GM06990 (cell line): Measurements from ENCODE around the gene ESYT2.

Experiments used
- DNase-seq: peaks from one replicate; pipeline ENCODE4 v3.0.0-alpha.2; 2011; ENCODE audit not compliant: insufficient read length; ENCODE audit errors: extremely low read depth
- H3K27me3 ChIP-seq: replicated peaks from 2 replicates; pipeline ENCODE4 v1.6.0; 2011; ENCODE audit warnings: low read length; ENCODE audit not compliant: control insufficient read depth, insufficient read depth
- H3K36me3 ChIP-seq: 2 replicates; pipeline ENCODE4 v1.5.1; 2011; ENCODE audit warnings: low read length; ENCODE audit not compliant: control insufficient read depth, insufficient read depth
- H3K4me3 ChIP-seq: replicated peaks from 2 replicates; pipeline ENCODE4 v1.5.1; 2011; ENCODE audit warnings: low read depth, mild to moderate bottlenecking, control low read depth, low read length
- TF ChIP-seq, protein P1 (sequence below): IDR thresholded peaks from 2 replicates; pipeline ENCODE4 v1.5.1; 2011; ENCODE audit warnings: low read length, control low read depth, mild to moderate bottlenecking, inconsistent platforms; ENCODE audit not compliant: insufficient read depth, poor library complexity, severe bottlenecking

ESYT2 gene

DNA sequence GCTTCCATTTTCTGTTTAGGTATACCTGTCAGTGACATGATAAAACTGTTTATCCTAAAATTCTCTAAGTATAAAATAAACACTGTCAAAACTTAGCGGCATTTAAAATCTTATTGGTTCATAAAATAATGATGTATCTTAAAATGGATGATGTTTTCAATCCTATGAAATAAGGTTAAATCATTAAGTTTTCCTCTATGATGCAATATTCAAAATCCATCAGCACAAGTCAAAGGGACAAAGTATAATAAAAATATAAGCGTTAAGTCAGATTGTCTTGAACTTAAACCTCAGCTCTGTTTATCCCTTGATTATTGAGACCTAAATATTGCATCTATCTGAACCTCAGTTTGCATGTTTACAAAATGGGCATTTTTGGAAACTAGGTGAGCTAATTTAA is 78.1 kb downstream of the ESYT2 start:
- Histone ChIP-seq H3K4me3 (no peak overlapping the region), H3K36me3 (no peaks in the 10 kb centered on the region; the same call in none of the 2 replicates), H3K27me3 (no peaks in the 10 kb centered on the region)
- no peak for DNase-seq
- TF ChIP-seq, protein P1, sequence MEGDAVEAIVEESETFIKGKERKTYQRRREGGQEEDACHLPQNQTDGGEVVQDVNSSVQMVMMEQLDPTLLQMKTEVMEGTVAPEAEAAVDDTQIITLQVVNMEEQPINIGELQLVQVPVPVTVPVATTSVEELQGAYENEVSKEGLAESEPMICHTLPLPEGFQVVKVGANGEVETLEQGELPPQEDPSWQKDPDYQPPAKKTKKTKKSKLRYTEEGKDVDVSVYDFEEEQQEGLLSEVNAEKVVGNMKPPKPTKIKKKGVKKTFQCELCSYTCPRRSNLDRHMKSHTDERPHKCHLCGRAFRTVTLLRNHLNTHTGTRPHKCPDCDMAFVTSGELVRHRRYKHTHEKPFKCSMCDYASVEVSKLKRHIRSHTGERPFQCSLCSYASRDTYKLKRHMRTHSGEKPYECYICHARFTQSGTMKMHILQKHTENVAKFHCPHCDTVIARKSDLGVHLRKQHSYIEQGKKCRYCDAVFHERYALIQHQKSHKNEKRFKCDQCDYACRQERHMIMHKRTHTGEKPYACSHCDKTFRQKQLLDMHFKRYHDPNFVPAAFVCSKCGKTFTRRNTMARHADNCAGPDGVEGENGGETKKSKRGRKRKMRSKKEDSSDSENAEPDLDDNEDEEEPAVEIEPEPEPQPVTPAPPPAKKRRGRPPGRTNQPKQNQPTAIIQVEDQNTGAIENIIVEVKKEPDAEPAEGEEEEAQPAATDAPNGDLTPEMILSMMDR, result no peak

DNA sequence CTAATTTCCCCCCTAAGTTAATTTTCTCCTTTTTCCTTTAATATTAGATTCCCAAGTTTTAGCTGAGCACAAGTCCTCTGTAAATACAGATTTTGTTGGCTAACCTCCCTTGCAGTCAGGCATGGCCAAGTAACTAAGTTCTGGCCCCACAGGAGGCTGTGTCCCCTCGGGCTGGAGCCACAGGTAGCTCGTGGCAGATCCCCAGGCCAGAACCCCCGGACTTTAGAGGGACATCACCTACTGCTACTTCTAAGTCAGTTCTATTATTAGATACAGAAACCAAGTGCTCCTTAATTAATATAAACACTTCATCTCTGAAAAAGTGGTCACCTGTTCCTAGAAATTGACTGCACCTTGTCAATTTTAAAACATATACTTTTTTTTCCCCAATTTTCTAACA is 78.6 kb downstream of the ESYT2 start:
- H3K36me3 ChIP-seq, result peaks cover 1% of the 10 kb centered on the region
- TF ChIP-seq, protein P1, result no peak
- H3K27me3 ChIP-seq, result no peaks in the 10 kb centered on the region
- H3K4me3 ChIP-seq, result no peak overlapping the region
- DNase-seq, result no peak

DNA sequence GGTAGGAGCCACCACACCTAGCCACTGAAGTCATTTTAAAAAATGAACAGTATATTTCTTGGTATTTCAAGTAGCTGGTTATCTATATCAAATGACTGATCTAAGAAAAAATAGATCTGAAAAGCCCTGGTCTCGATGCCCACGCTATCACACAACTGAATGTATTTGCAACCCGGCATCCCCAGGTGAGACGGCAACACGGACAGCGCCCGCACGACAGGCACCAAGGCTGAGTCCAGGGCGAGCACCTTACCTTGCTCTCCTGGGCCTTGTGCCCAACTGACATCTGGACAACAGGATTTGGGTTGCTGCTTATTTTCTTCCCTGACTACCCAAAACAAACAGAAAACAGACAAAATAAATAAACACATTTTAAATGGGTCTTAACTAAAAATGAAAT is 79.9 kb downstream of the ESYT2 start:
- DNase-seq, result no peak
- no peaks in the 10 kb centered on the region for H3K27me3 ChIP-seq
- TF ChIP-seq, protein P1, result no peak
- H3K4me3 ChIP-seq, result no peak overlapping the region
- peaks cover 1% of the 10 kb centered on the region; the same call in 1 of the 2 replicates for H3K36me3 ChIP-seq

DNA sequence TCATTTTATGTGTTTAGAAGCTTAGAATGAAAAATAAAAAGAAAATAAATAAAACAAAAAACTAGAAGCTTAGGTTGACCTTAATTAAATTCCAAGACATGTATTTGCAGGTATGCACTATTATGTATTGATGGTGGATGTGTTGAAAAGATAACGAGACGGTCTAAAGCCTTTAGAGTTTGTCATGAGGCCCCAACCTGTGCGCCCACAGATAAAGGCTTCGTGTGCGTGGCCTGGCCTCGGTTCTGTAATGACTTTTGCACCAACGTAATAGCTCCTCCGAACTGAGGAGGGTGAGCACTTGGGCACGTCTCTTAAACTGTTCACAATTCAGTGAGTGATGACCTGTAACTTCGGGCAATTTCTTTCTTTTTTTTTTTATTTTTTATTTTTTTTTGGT is 81.0 kb downstream of the ESYT2 start:
- DNase-seq, result no peak

DNA sequence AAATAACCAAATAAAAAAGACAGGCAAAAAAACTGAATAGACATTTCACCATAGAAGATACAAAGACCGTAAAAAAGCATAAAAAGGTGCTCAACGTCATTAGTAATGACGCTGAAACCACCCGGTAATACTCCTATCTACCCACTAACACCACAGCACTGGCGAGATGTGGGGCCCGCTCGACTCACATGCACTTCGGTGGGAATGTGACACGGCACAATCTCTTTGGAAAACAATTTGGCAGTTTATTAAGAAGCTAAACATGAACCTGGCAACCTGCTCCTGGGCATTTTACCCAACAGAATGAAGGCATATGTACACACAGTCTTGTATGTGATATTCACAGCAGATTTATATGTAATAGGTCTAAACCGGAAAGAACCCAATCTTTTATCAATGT is 81.9 kb downstream of the ESYT2 start:
- H3K36me3 ChIP-seq, result peaks cover 3% of the 10 kb centered on the region
- H3K4me3 ChIP-seq, result no peak overlapping the region
- TF ChIP-seq, protein P1, result no peak
- no peak for DNase-seq
- H3K27me3 ChIP-seq, result no peaks in the 10 kb centered on the region

More for the DNA sequence above, 81.0 kb downstream of the ESYT2 start:
- TF ChIP-seq, protein P1, result no peak
- no peak overlapping the region for H3K4me3 ChIP-seq
- H3K36me3 ChIP-seq, result peaks cover 1% of the 10 kb centered on the region; the same call in 1 of the 2 replicates
- no peaks in the 10 kb centered on the region for H3K27me3 ChIP-seq

DNA sequence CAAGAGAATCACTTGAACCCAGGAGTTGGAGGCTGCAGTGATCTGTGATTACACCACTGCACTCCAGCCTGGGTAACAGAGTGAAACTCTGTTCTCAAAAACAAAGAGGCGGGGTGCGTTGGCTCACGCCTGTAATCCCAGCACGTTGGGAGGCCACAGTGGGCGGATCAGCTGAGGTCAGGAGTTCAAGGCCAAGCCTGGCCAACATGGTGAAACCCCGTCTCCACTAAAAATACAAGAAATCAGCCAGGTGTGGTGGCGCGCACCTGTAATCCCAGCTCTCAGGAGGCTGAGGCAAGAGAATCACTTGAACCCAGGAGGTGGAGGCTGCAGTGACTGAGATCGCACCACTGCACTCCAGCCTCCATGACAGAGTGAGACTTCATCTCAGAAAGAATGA is 82.4 kb downstream of the ESYT2 start:
- Histone ChIP-seq H3K27me3 (no peaks in the 10 kb centered on the region), H3K36me3 (peaks cover 6% of the 10 kb centered on the region), H3K4me3 (no peak overlapping the region)
- TF ChIP-seq, protein P1, result no peak
- DNase-seq, result no peak
